B cell (primary cell): ENCODE measurements around the gene ANKRD30A. TPM values are rescaled to one million over a fixed set of nuclear protein-coding genes. Genes with fewer than 3 reads are reported as not detected.

Source experiments
- ATAC-seq: fragments of 200-7000 bp; cut with Tn5 transposase; one replicate; pipeline ENCODE4 v1.10.0; 2021; ENCODE audit warnings: low read depth, mild to moderate bottlenecking, moderate number of reproducible peaks, moderate library complexity
- CTCF ChIA-PET: fragments of 350-600 bp; sonication (Branson Sonifier 250); formaldehyde crosslinking; loops from one replicate; lab custom pipeline; 2021; ENCODE audit warnings: antibody characterized with exemption, inconsistent platforms; lab: Charles Lee
- POLR2A ChIA-PET: fragments of 350-600 bp; sonication (Branson Sonifier 250); formaldehyde crosslinking; loops from one replicate; lab custom pipeline; 2021; ENCODE audit warnings: antibody characterized with exemption; lab: Charles Lee
- DNase-seq: peaks from one replicate; pipeline ENCODE4 v3.0.0; 2013
- H2AFZ ChIP-seq: 2 replicates; pipeline ENCODE4 v1.6.1; 2012; ENCODE audit warnings: mild to moderate bottlenecking, low read depth, low read length; ENCODE audit not compliant: insufficient read depth, poor library complexity, severe bottlenecking
- H3K27ac ChIP-seq, 2 donors: 1 replicate in 1 of 2; 2 replicates in 1 of 2; pipeline ENCODE4 v1.5.1; 2012 to 2013; ENCODE audit warnings: low read length in 2 of 2, mild to moderate bottlenecking in 2 of 2, moderate library complexity in 1 of 2
- H3K27me3 ChIP-seq, 4 experiments: fragments of 200-600 bp in 1 of 4; sonication (generic) in 1 of 4; replicated peaks in 1 of 4; 1 replicate in 2 of 4; 2 replicates in 2 of 4; pipeline versions ENCODE4 v1.6.1 to v1.7.0; 2013 to 2016; ENCODE audit warnings: low read length in 3 of 4, mild to moderate bottlenecking in 2 of 4, mixed read lengths in 1 of 4, moderate library complexity in 1 of 4; ENCODE audit not compliant: insufficient read depth in 4 of 4, control insufficient read depth in 3 of 4; ENCODE audit errors: control extremely low read depth in 1 of 4
- H3K36me3 ChIP-seq, 2 experiments: replicated peaks in 1 of 2; 1 replicate in 1 of 2; 2 replicates in 1 of 2; pipeline versions ENCODE4 v1.6.1 to v1.7.1; 2013; ENCODE audit warnings: low read length in 1 of 2; ENCODE audit not compliant: insufficient read depth in 2 of 2, control insufficient read depth in 1 of 2; ENCODE audit errors: control extremely low read depth in 1 of 2, extremely low read depth in 1 of 2
- H3K4me1 ChIP-seq, 2 donors: fragments of 200-600 bp in 1 of 2; sonication (generic) in 1 of 2; 1 replicate in 1 of 2; 2 replicates in 1 of 2; pipeline versions ENCODE4 v1.5.1 to v1.6.1; 2013 to 2017; ENCODE audit warnings: low read length in 2 of 2; ENCODE audit not compliant: control insufficient read depth in 2 of 2, insufficient read depth in 2 of 2
- H3K4me2 ChIP-seq: replicated peaks from 2 replicates; pipeline ENCODE3; 2012; ENCODE audit warnings: mild to moderate bottlenecking, low read depth, low read length; ENCODE audit not compliant: poor library complexity, severe bottlenecking
- H3K4me3 ChIP-seq, 5 experiments: fragments of 200-600 bp in 1 of 5; sonication (generic) in 1 of 5; 1 replicate in 3 of 5; 2 replicates in 2 of 5; pipeline versions ENCODE4 v1.5.1 to v1.7.0; 2011 to 2016; ENCODE audit warnings: low read length in 4 of 5, mild to moderate bottlenecking in 4 of 5, low read depth in 2 of 5, control low read depth in 1 of 5, moderate library complexity in 1 of 5; ENCODE audit not compliant: insufficient read depth in 1 of 5; ENCODE audit errors: control extremely low read depth in 1 of 5, extremely low read depth in 1 of 5
- H3K79me2 ChIP-seq: fragments of 200-600 bp; sonication (generic); one replicate; pipeline ENCODE4 v1.6.0; 2016; ENCODE audit warnings: low read length; ENCODE audit not compliant: control insufficient read depth, insufficient read depth
- H3K9ac ChIP-seq: fragments of 200-600 bp; sonication (generic); 2 replicates; pipeline ENCODE4 v1.6.1; 2017; ENCODE audit warnings: mild to moderate bottlenecking, low read length, moderate library complexity
- H3K9me3 ChIP-seq, 3 donors: one replicate each; pipeline versions ENCODE4 v1.6.1 to v1.7.1; 2013; ENCODE audit warnings: low read length in 2 of 3; ENCODE audit not compliant: control insufficient read depth in 2 of 3, insufficient read depth in 1 of 3; ENCODE audit errors: control extremely low read depth in 1 of 3
- H4K20me1 ChIP-seq: 2 replicates; pipeline ENCODE4 v1.6.0; 2012; ENCODE audit warnings: mild to moderate bottlenecking, low read length; ENCODE audit not compliant: insufficient read depth, control insufficient read depth, poor library complexity, severe bottlenecking
- H3K27ac Mint-ChIP-seq: one replicate; pipeline ENCODE4 v1.8.0; 2021; ENCODE audit warnings: mixed read lengths
- H3K27me3 Mint-ChIP-seq: one replicate; pipeline ENCODE4 v1.8.0; 2021; ENCODE audit warnings: mixed read lengths
- H3K4me1 Mint-ChIP-seq: one replicate; pipeline ENCODE4 v1.8.0; 2021; ENCODE audit warnings: mixed read lengths
- H3K4me3 Mint-ChIP-seq: one replicate; pipeline ENCODE4 v1.8.0; 2021; ENCODE audit warnings: mixed read lengths
- H3K9me3 Mint-ChIP-seq: one replicate; pipeline ENCODE4 v1.8.0; 2022; ENCODE audit warnings: mixed read lengths; ENCODE audit not compliant: insufficient read depth
- EZH2 ChIP-seq: IDR thresholded peaks from 2 replicates; pipeline ENCODE4 v1.6.1; 2012; ENCODE audit warnings: borderline replicate concordance, low read depth, mild to moderate bottlenecking, moderate library complexity, low read length; ENCODE audit not compliant: insufficient read depth, poor library complexity, severe bottlenecking
- WGBS: methylation state at CpG from one replicate; pipeline ENCODE4 v1.1.5; 2013; ENCODE audit warnings: missing lambda C conversion rate; ENCODE audit not compliant: insufficient coverage; 5-methylcytosine and 5-hydroxymethylcytosine counted together
- intact Hi-C: fragments of 100-400 bp; cut with micrococcal nuclease; formaldehyde crosslinking; loops from one replicate; pipeline ENCODE4 v1.10.0; 2022
- polyA plus RNA-seq: library from polyadenylated mRNA; depleted of rRNA; stranded (reverse); fragments of >200 nt; gene quantifications from 2 replicates; pipeline ENCODE4 v1.2.3, GENCODE V29; 2012
- total RNA-seq, 2 donors: library from RNA; stranded (reverse); fragments of 120-200 nt in 1 of 2; gene quantifications; 1 replicate in 1 of 2; 2 replicates in 1 of 2; pipeline versions ENCODE4 v1.2.3 to v1.2.4, GENCODE V29; 2013 to 2022
- TF ChIP-seq, protein P1 (sequence below): fragments of 200-600 bp; IDR thresholded peaks from one replicate; pipeline ENCODE4 v1.8.0; 2022; ENCODE audit warnings: antibody characterized with exemption, mild to moderate bottlenecking

The ANKRD30A gene
- total and polyA plus RNA-seq, 2 donors (not counting 1 experiment from before 2014, with no cell fraction given) = not detected

DNA sequence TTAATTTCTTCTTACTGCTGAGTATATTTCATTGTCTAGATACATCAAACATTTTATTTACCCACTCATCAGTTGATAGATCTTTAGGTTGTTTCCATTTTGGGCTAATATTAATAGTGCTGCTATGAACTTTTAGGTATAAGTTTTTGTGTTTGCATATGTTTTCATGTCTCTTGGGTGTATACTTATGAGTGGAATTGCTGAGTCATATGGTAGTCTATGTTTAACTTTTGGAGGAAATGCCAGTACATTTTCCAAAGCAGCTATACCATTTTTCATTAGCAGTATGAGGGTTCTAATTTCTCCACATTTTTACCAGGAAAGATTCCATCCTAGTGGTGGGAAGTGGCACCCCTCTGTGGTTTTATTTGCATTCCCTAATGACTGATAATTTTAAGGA, 101.1 kb downstream of the ANKRD30A start:
- intact Hi-C loops = no loop called here

DNA sequence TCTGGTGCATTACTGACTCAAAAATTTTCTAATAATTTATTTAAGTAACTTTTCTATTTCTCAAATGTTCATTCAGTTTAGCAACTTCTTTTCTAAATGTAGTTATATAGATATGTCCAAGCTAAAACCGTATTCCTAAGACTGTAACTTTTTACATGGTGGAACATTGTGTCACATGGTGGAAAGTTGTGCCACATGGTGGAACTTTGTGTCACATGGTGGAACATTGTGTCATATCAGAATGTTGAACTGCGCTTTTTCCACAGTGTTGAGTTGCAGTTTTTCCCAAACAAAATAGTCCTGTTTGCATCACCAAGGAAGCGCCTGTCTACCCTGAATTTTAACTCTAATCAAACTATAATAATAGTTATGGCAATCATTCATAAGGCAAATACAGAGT, 109.3 kb downstream of the ANKRD30A start:
- ChIA-PET POLR2A (no interaction called here), CTCF (no interaction called here)
- no peaks in the 10 kb centered on the region for H3K9me3 Mint-ChIP-seq

More for the DNA sequence above, 101.1 kb downstream of the ANKRD30A start:
- Histone ChIP-seq H4K20me1 (no peaks in the 10 kb centered on the region), H3K9me3 (peaks cover 0 to 3% (median 0%) of the 10 kb centered on the region in 3 donors), H3K27ac (no peak overlapping the region), H3K4me1 (no peaks in the 10 kb centered on the region), H3K4me3 (no peak overlapping the region), H3K9ac (no peak overlapping the region), H3K27me3 (no peaks in the 10 kb centered on the region), H2AFZ (no peak overlapping the region), H3K4me2 (no peak overlapping the region), H3K79me2 (no peaks in the 10 kb centered on the region), H3K36me3 (no peaks in the 10 kb centered on the region)
- no peak overlapping the region for H3K4me3 Mint-ChIP-seq
- no peak overlapping the region for H3K27ac Mint-ChIP-seq
- H3K9me3 Mint-ChIP-seq = peaks cover 3% of the 10 kb centered on the region
- DNase-seq (no peak), ATAC-seq (no peak)
- POLR2A ChIA-PET = no interaction called here
- TF ChIP-seq EZH2 = no peak
- TF ChIP-seq, protein P1, sequence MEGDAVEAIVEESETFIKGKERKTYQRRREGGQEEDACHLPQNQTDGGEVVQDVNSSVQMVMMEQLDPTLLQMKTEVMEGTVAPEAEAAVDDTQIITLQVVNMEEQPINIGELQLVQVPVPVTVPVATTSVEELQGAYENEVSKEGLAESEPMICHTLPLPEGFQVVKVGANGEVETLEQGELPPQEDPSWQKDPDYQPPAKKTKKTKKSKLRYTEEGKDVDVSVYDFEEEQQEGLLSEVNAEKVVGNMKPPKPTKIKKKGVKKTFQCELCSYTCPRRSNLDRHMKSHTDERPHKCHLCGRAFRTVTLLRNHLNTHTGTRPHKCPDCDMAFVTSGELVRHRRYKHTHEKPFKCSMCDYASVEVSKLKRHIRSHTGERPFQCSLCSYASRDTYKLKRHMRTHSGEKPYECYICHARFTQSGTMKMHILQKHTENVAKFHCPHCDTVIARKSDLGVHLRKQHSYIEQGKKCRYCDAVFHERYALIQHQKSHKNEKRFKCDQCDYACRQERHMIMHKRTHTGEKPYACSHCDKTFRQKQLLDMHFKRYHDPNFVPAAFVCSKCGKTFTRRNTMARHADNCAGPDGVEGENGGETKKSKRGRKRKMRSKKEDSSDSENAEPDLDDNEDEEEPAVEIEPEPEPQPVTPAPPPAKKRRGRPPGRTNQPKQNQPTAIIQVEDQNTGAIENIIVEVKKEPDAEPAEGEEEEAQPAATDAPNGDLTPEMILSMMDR = no peak
- CTCF ChIA-PET = no interaction called here
- H3K27me3 Mint-ChIP-seq = no peaks in the 10 kb centered on the region
- H3K4me1 Mint-ChIP-seq = no peaks in the 10 kb centered on the region

More for the DNA sequence above, 109.3 kb downstream of the ANKRD30A start:
- Histone ChIP-seq H3K9me3 (peaks cover 0 to 2% (median 2%) of the 10 kb centered on the region in 3 donors), H3K4me2 (no peak overlapping the region), H3K27ac (no peak overlapping the region), H4K20me1 (no peaks in the 10 kb centered on the region), H3K4me1 (no peaks in the 10 kb centered on the region), H3K27me3 (no peaks in the 10 kb centered on the region), H3K79me2 (no peaks in the 10 kb centered on the region), H3K9ac (no peak overlapping the region), H3K36me3 (no peaks in the 10 kb centered on the region), H2AFZ (no peak overlapping the region), H3K4me3 (no peak overlapping the region)
- DNase-seq (no peak), ATAC-seq (no peak)
- Mint-ChIP-seq H3K27me3 (no peaks in the 10 kb centered on the region), H3K27ac (no peak overlapping the region), H3K4me3 (no peak overlapping the region), H3K4me1 (no peaks in the 10 kb centered on the region)
- intact Hi-C loops = no loop called here
- no CpG with 5 or more reads among the region's 3 CpGs for WGBS
- TF ChIP-seq EZH2 = no peak
- TF ChIP-seq, protein P1 = no peak
